C1 segment of cervical spinal cord (tissue), 14 donors: ENCODE measurements around the gene PPM1F.
"Not testable (repeated sequence)": the region's sequence is repeated elsewhere in the genome, so short reads cannot be mapped to it uniquely, and the experiment has no call there.

ENCODE experiments used
- DNase-seq, 14 donors: peaks; one replicate each; lab custom pipeline; 2025; lab: John Stamatoyannopoulos, UW

Gene PPM1F

GRCh38 chr22:21921729-21922128 lies 30.9 kb downstream of the PPM1F start:
- no peak for DNase-seq

GRCh38 chr22:21921184-21921721 lies 31.4 kb downstream of the PPM1F start:
- no peak for DNase-seq

- no peak for DNase-seq
Measured at GRCh38 chr22:21920341-21921183, 32.1 kb downstream of the PPM1F start.

GRCh38 chr22:21919526-21920307 lies 32.9 kb downstream of the PPM1F start:
- no peak for DNase-seq

- no peak for DNase-seq
Measured at GRCh38 chr22:21918466-21919185, 34.0 kb downstream of the PPM1F start.

- no peak for DNase-seq
Measured at GRCh38 chr22:21917959-21918261, 34.7 kb downstream of the PPM1F start.

GRCh38 chr22:21917181-21917958 lies 35.3 kb downstream of the PPM1F start:
- peak in 3 of 14 donors; percentile 16 to 50 (median 20) for DNase-seq

GRCh38 chr22:21916309-21916918 lies 36.2 kb downstream of the PPM1F start:
- DNase-seq = no peak

GRCh38 chr22:21915624-21916308 lies 36.9 kb downstream of the PPM1F start:
- no peak for DNase-seq

- not testable (repeated sequence) for DNase-seq
Measured at GRCh38 chr22:21914033-21914642, 38.5 kb downstream of the PPM1F start.

- DNase-seq = not testable (repeated sequence)
Measured at GRCh38 chr22:21910367-21910766, 42.3 kb downstream of the PPM1F start.

GRCh38 chr22:21909871-21910270 lies 42.8 kb downstream of the PPM1F start:
- DNase-seq = no peak

GRCh38 chr22:21907638-21908522 lies 44.8 kb downstream of the PPM1F start:
- no peak for DNase-seq

- DNase-seq = not testable (repeated sequence)
Measured at GRCh38 chr22:21905234-21905633, 47.4 kb downstream of the PPM1F start.

GRCh38 chr22:21904250-21904789 lies 48.3 kb downstream of the PPM1F start:
- no peak for DNase-seq

- no peak for DNase-seq
Measured at GRCh38 chr22:21903283-21903682, 49.4 kb downstream of the PPM1F start.

GRCh38 chr22:21902296-21903087 lies 50.2 kb downstream of the PPM1F start:
- DNase-seq = no peak
